HG02884 (cell line): ENCODE measurements around the gene ZNF665.
"Not testable (repeated sequence)": the region's sequence is repeated elsewhere in the genome, so short reads cannot be mapped to it uniquely, and the experiment has no call there.

Experiments used
- ATAC-seq: cut with Tn5 transposase; IDR thresholded peaks from one replicate; pipeline ENCODE4 v1.9.1; 2021; ENCODE audit warnings: mild to moderate bottlenecking, moderate library complexity; ENCODE audit not compliant: unreplicated experiment

ZNF665 gene

DNA sequence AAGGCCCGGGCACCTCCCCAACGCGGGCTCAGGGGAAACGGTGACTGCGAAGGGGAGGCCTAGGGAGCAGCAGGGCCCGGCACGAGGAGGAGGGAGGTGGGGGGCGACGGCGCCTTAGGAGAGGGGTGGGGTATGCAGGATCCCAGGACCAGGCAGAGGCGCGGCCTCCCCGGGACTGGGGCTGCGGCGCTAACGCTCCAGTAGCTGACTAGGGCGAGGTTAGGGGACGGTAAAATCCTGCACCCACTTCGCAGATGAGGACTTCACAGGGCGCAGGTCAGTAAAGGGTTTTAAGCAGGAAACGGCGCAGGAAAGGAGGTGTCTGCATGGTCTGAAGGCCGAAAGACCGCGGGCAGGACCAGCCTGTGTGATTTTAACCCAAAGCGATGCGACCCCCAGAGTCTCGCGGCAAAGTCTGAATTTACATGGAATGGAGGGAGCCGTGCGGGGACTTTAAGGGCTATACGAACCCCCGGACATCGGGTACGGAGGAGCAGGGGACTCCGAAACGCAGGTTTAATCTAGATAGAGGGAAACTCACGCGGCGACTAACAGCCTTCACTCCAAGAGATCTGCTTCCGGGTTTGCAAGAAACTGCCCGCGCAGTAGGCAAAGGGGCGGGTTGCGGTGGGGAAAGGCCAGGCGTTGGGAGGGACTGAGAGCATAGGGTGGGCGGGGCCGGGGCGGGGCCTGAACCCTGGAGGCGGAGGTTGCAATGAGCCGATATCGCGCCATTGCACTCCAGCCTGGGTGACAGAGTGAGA is at the start of gene ZNF665:
Gene ZNF665, minus strand, starts transcription at position 588 of the 764 bp plus-strand sequence. CDS start 10,460 bp downstream, outside the sequence.
- no peak for ATAC-seq

DNA sequence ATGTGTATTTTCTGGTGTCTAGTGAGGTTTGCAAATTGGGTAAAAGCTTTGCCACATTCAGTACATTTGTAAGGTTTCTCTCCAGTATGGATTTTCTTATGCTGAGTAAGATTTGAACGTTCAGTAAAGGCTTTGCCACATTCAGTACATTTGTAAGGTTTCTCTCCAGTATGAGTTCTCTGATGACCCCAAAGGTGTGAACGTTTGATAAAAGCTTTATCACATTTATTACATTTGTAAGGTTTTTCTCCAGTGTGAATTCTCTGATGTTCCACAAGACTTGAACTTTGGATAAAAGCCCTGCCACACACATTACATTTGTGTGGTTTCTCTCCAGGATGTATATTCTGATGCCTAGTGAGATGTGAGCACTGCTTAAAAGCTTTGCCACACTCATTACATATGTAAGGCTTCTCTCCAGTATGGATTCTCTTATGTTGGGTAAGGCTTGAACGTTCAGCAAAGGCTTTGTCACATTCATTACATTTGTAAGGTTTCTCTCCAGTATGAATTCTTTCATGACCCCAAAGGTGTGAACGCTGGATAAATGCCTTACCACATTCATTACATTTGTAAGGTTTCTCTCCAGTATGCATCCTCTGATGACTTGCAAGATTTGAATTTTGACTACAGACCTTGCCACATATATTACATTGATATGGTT is 44.1 kb upstream of the ZNF665 start:
- ATAC-seq = no peak

DNA sequence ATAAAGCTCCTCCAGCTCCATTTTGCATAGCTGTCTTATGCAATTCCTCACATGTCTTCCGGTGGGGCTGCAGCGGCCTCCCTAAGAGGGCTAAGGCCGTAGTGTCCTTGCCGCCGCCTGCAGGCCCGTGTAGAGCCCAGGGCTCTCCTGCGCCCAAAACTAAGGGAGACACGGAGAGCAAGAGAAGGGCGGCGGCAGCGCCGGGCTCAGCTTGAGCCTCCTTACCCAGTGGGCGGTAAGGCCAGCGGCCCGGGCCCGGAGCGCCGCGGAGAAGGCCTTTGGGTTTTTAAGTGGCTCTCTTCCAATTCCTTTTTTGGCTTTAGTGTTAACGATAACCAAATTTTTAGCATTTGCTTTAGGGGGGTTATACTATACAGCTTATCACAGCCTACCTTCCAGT is 31.4 kb upstream of the ZNF665 start:
- ATAC-seq = no peak

DNA sequence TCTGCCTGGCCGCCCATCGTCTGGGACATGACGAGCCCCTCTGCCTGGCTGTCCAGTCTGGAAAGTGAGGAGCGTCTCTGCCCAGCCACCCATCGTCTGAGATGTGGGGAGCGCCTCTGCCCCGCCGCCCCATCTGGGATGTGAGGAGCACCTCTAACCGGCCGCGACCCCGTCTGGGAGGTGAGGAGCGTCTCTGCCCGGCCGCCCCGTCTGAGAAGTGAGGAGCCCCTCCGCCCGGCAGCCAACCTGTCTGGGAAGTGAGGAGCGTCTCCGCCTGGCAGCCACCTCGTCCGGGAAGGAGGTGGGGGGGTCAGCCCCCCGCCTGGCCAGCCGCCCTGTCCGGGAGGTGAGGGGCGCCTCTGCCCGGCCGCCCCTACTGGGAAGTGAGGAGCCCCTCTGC is 29.6 kb upstream of the ZNF665 start:
- ATAC-seq = not testable (repeated sequence)

DNA sequence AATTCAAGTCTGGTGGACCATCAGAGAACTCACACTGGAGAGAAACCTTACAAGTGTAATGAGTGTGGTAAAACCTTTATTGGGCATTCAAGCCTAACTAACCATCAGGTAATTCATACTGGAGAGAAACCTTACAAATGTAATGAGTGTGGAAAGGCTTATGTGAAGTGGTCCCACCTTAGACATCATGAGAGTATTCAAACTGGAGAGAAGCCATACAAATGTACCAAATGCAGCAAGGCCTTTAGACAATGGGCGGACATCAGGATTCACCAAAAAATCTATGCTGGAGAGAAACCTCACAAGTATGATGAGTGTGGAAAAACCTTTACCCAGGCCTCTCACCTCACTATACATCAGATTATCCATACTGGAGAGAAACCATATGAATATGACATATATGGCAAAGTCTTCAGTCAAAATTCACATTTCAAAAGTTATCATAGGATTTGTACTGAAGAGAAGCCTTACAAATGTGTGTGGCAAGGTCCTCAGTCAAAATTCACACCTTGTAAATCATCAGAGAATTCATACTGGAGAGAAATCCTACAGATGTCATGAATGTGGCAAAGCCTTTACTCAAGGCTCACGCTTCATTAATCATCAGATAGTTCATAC is 19.7 kb upstream of the ZNF665 start:
- ATAC-seq = no peak

DNA sequence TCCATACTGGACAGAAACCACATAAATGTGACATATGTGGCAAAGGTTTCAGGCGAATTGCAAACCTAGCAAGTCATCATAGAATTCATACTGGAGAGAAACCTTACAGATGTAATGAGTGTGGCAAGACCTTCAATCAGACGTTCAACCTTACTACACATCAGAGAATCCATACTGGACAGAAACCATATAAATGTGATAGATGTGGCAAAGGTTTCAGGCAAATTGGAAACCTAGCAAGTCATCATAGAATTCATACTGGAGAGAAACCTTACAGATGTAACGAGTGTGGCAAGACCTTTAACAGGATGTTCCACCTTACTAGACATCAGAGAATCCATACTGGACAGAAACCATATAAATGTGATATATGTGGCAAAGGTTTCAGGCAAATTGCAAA is 18.4 kb upstream of the ZNF665 start:
- not testable (repeated sequence) for ATAC-seq

DNA sequence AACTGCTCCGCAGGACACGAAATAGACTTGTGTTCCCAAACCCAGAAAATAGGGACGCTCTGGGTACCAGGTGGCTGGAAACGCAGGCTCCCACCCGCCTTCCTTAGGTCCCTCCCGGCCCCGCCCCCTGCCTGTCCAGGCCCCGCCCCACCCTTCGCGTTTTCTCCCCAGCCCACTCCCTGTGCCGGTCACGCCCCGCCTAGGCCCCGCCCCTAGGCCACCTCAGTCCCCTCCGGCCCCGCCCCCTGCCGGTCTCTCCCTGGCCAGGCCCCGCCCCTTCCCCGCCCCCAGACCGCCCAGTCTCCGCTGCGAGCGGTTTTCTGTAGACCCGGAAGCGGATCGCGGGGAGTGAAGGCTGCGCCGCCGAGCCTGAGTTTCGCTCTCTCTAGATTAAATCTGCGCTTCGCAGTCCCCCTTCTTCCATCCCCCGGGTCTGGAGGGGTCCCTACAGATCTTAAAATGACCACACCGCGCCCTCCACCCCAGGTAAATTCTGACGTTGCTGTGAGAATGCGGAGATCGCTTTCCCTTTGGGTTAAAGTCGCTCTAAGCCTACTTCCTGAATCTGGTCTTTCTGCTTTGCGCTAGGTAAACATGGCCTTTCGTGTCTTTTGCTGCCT is 3.7 kb upstream of the ZNF665 start:
- ATAC-seq = no peak

DNA sequence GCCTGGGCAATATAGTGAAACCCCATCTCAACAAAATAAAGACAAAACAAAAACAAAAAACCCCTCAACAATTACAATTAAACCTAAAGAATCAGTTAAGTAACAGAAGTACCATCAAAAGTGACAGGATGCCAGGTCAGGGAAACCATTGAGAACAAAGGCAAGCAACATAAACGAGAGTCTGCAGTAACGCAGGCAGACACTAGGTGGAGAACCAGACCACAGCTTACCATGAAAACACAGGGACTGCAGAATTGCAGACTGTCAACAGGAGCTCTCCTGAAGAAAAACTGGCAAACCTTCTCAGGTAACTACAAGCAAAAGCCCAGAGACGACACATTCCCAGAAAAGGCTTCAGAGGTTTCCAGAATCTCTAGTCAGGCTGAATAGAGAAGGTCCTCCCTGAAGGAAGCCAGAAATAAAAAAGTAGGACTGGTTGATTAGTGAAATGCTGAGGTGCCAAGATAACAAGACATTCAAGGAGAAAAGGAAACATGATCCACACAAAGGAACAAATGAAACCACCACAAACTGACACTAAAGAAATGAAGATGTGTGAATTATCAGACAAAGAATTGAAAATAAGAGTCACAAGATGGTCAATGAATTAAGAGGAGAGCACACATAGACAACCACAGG is 2.2 kb upstream of the ZNF665 start:
- ATAC-seq = no peak

DNA sequence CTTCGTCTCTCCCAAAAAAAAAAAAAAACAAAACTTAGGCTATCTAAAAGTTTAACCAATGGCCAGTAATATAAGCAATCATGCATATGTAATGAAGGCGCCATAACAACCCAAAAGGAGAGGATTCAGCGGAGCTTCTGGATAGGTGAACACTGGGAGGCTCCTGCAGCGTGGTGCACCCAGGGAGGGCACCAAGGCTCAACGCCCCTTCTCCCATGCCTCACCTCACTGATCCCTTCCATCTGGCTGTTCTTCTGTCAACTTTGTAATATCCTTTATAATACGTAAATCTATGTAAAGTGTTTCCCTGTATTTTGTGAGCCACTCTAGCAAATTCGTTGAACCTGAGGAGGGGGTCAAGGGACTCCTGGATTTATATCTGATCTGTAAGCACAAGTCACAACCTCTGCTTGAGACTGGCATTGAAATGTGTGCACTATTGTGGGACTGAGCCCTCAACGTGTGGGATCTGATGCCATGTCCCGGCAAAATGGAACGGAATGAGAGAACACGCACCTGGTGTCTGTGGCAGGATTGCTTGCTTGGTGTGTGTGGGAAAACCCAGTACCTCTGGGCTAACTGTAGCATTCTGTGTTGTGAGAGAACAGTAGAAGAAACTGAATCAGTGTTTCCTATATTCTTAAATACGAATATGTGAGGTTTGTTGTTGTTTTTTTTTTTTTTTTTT is 521 bp upstream of the ZNF665 start:
- no peak for ATAC-seq

DNA sequence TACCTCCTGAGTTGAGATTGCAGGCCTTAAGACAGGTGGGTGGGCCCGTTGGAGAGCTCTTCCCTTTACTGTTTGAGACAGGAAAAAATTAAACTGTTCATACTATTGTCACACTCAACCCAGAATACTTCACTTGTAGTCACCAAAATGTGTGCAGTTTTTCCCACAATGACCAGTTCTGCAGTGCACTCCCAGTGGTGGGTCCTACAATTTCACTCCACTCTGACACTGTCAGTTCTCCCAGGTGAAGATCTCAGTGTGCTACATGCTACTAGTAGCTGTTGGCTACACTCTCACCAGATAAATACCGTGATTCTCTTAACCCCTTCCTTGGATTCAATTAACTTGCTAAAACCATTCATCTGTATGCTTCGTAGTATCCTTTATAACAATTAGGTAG is 2.9 kb downstream of the ZNF665 start:
- ATAC-seq = no peak

DNA sequence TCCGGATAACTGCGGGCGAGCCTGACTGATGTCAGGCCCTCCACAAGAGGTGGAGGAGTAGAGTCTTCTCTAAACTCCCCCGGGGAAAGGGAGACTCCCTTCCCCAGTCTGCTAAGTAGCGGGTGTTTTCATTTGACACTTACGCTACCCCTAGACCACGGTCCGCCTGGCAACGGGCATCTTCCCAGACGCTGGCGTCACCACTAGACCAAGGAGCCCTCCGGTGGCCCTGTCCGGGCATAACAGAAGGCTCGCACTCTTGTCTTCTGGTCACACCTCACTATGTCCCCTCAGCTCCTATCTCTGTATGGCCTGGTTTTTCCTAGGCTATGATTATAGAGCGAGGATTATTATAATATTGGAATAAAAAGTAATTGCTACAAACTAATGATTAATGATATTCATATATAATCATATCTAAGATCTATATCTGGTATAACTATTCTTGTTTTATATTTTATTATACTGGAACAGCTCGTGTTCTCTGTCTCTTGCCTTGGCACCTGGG is 3.4 kb downstream of the ZNF665 start:
- ATAC-seq = not testable (repeated sequence)

DNA sequence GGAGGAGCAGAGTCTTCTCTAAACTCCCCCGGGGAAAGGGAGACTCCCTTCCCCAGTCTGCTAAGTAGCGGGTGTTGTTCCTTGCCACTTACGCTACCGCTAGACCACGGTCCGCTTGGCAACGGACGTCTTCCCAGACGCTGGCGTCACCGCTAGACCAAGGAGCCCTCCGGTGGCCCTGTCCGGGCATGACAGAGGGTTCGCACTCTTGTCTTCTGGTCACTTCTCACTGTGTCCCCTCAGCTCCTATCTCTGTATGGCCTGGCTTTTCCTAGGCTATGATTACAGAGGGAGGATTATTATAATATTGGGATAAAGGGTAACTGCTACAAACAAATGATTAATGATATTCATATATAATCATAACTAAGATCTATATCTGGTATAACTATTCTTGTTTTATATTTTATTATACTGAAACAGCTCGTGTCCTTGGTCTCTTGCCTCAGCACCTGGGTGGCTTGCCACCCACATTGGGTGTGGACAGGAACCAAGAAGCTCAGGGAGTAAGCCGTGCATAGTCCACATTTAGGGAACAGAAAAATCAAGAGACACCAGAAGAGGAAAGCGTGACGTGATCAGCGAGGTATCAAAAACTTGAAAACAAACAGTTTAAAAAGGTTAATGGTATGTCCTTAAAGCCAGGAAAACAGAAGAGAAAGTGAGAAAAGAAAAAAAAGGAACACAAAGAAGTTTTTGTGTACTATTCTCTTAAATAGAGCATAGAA is 7.8 kb downstream of the ZNF665 start:
- ATAC-seq = not testable (repeated sequence)

DNA sequence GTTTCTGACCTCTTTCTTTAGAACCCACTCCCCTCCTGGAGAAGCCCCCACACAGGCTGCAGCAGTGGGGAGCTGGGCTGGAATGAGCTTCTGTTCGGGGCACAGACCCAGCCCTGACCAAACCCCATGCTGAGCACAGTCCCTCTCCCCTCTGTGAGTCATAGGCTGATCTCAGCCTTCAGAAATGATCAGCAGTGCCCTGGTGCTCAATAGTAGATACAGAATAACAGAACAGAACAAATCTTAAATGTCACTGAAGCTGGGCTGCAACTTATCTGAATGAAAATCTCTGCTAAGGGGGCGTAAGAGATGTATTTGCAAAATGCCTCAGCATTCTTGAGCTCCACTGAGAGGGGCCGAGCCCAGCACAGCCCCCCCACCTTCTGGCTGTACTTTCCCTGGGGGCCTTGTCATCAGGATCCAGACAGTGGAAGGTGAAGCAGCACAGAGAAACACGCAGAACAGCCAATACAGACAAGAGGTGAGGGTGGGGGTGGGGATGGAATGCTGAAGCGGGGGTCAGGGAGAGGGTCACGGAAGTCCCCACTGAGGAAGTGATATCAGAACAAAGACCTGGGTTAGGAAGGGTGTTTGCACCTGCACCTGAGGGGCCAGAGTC is 9.9 kb downstream of the ZNF665 start:
- no peak for ATAC-seq

DNA sequence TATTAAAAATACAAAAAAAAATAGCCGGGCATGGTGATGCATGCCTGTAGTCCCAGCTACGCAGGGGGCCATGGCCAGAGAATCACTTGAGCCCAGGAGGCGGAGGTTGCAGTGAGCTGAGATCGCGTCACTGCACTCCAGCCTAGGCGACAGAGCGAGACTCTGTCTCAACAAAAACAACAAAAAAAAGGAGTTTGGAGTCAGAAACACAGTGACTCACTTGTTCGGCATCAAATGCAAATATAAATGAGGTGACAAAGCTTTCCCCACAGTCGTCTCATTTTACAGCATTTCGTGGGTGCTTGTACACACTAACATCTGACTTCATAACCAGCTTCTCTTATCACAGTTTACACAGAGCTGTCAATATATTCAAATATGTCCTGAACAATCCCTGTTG is 11.0 kb downstream of the ZNF665 start:
- ATAC-seq = no peak

DNA sequence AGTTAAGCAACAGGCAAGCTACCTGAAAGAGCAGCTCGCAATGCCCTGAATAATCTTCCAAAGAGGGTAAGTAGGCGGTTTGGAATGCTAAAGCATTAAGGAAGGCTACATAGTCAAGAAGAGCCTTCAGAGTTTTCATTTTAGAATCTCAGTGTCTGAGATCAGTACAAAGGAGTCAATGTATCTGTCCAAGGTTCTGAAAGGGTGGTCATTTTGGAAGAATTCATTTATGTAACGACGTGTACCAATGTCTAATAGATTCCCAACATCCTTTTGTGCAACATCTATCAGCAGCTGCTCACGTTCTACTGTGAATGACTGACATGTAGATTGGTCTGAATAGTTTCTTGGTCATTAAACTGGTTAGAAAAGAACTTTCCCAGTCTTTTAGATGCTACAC is 15.2 kb downstream of the ZNF665 start:
- ATAC-seq = no peak

DNA sequence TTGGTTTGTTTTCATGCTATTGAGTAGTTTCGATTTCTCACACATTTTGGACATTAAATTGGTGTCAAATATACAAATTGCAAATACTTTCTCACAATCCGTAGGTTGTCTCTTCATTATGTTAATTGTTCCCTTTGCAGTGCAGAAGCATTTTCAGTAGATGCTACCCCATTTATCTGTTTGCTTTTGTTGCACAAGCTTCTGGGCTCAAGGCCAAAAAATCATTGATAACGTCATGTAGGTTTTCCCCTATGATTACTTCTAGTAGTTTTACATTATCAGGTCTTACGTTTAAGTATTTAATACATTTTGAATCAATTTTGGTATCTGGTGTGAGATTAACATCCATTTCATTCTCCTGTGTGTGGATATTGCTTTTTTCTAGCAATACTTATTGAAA is 20.3 kb downstream of the ZNF665 start:
- no peak for ATAC-seq

DNA sequence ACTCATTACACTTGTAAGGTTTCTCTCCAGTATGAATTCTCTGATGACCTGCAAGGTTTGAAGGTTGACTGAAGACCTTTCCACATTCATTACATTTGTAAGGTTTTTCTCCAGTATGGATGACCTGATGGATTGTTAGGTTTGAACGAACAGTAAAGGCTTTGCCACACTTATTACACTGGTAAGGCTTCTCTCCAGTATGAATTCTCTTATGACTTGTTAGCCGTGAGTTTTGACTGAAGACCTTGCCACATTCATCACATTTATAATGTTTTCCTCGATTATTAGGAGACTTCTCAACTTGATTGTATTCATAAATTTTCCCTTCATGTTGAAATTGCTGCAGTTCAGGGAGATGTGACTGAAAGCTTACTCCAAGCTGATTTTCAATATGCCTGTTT is 27.5 kb downstream of the ZNF665 start:
- no peak for ATAC-seq

DNA sequence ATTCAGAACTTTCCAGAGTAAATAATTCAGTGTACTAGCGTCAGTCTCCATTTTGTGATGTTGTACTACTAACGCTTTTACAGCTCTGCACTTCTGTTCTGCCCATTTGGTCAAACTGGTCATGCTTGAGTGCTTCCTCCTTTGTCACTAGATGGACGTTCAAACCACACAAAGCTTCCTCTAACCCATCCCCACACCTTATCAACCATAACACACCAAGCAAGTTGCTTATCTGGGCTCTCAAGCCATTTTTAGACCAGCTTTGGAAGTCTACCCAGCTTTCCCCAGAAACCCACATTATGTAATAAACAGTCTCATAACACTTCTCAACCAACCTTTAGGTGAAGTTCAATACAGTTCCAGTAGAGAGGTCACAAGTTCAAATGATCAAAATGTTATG is 32.0 kb downstream of the ZNF665 start:
- ATAC-seq = no peak

DNA sequence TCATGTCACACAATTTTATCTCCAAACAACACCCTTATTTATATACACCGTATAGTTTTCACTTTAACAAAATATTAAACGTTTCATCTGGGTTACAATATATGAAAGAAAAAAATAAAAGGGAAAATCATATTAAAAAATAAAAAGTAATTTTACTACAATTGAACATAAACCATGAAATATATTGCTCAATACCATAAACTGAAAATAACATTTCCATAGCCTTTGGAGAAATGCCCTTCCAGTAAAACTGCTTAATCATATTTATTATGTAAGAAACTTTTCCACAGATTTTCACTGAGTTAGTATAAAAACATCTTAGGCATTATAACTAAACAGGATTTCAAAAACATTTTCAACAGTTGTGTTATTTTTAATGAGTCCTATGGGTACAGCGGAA is 32.8 kb downstream of the ZNF665 start:
- no peak for ATAC-seq
